T-helper 1 cell treated with Interleukin-12 subunit alpha and Interleukin-12 subunit beta and Interleukin-4 antibody, amounts not matched to agents 30 μg/mL and 1 μg/mL, for 36 hours (primary cell): ENCODE data around the gene MAP3K8.
A peak's percentile ranks its signal among the peaks of the same experiment; 100 is the strongest.
"Not testable (repeated sequence)": the region's sequence is repeated elsewhere in the genome, so short reads cannot be mapped to it uniquely, and the experiment has no call there.

ENCODE experiments used
- H3K27ac Mint-ChIP-seq: one replicate; pipeline ENCODE4 v1.8.0; 2021; ENCODE audit warnings: mild to moderate bottlenecking, mixed read lengths
- H3K27me3 Mint-ChIP-seq: one replicate; pipeline ENCODE4 v1.8.0; 2021; ENCODE audit warnings: low read depth, mixed read lengths
- H3K36me3 Mint-ChIP-seq: one replicate; pipeline ENCODE4 v1.8.0; 2021; ENCODE audit warnings: low read depth, mixed read lengths
- H3K4me1 Mint-ChIP-seq: one replicate; pipeline ENCODE4 v1.8.0; 2021; ENCODE audit warnings: low read depth, mixed read lengths
- H3K4me3 Mint-ChIP-seq: one replicate; pipeline ENCODE4 v1.8.0; 2021; ENCODE audit warnings: mild to moderate bottlenecking, moderate library complexity, mixed read lengths
- H3K9me3 Mint-ChIP-seq: one replicate; pipeline ENCODE4 v1.8.0; 2021; ENCODE audit warnings: mixed read lengths

Gene MAP3K8

DNA sequence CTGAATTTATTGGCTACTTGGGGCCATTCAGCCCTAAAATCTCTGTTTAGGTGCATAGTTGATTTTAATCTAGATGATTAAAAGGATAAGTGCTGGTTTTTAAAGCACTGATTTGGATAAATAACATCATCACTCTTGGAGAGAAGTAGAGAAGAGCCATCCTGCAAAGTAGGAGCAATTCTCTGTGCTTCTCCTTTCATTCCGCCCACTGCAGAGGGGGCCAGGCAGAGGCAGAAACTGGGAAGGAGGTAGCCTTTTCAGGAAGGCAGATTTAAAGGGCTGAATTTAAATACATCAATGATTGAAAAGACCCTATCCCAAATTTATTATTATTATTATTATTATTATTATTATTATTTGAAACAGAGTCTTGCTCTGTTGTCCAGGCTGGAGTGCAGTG lies 14.1 kb downstream of the MAP3K8 start:
- no peaks in the 10 kb centered on the region for H3K9me3 Mint-ChIP-seq
- H3K4me3 Mint-ChIP-seq = no peak overlapping the region
- H3K36me3 Mint-ChIP-seq = peaks cover 51% of the 10 kb centered on the region
- H3K27ac Mint-ChIP-seq = no peak overlapping the region
- H3K27me3 Mint-ChIP-seq = no peaks in the 10 kb centered on the region
- peaks cover 42% of the 10 kb centered on the region for H3K4me1 Mint-ChIP-seq

- peak overlapping the region; percentile 40 for H3K4me3 Mint-ChIP-seq
- H3K36me3 Mint-ChIP-seq = peaks cover 54% of the 10 kb centered on the region
- no peaks in the 10 kb centered on the region for H3K27me3 Mint-ChIP-seq
- peaks cover 42% of the 10 kb centered on the region for H3K4me1 Mint-ChIP-seq
- H3K9me3 Mint-ChIP-seq = no peaks in the 10 kb centered on the region
- H3K27ac Mint-ChIP-seq = peak overlapping the region; percentile 71
These were observed 20.0 kb downstream of the MAP3K8 start for GRCh38 chr10:30453764-30454527.

DNA sequence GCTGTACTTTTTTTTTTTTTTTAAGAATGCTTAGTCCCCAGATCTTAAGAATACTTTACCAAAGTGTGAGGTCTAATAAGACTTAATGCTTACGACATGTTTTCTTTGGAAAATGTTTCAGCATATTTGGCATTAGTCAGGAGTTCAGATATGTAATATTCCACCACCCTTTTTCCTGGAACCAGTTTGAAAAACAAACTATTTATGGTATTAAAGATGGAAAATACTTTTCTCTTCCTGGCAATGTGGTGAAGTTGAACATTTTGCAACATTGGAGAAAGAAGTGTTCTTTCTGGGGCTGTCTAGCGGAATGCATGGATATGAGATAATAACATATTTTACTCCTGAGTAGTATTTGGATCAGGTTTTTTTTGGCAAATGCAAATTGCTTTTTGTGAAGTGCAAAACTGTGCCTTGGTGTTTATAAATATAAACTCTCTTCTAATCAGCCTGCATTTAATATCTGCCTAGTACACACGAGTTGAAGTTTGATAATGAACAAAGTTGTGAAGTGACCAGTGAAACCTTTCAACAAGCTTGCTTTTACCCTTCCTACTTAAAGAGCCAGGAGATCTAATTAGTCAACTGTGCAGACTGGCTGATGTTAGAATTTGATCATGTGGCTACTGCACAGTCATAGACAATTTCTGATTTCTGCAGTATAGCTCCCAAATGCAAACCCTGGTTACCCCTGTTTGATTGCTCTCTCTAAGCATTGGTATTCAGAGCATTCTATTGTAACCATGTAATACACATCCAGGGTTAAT lies 20.9 kb downstream of the MAP3K8 start:
- Mint-ChIP-seq H3K4me1 (peaks cover 37% of the 10 kb centered on the region), H3K36me3 (peaks cover 51% of the 10 kb centered on the region), H3K4me3 (peak overlapping the region; percentile 63), H3K27me3 (no peaks in the 10 kb centered on the region), H3K9me3 (no peaks in the 10 kb centered on the region), H3K27ac (peak overlapping the region; percentile 81)

GRCh38 chr10:30455816-30456215 lies 21.8 kb downstream of the MAP3K8 start:
- Mint-ChIP-seq H3K4me3 (peak overlapping the region; percentile 36), H3K4me1 (peaks cover 37% of the 10 kb centered on the region), H3K27me3 (no peaks in the 10 kb centered on the region), H3K36me3 (peaks cover 51% of the 10 kb centered on the region), H3K9me3 (no peaks in the 10 kb centered on the region), H3K27ac (peak overlapping the region; percentile 81)

- Mint-ChIP-seq H3K4me3 (peak overlapping the region; percentile 36), H3K4me1 (peaks cover 37% of the 10 kb centered on the region), H3K27ac (peak overlapping the region; percentile 81), H3K9me3 (no peaks in the 10 kb centered on the region), H3K36me3 (peaks cover 50% of the 10 kb centered on the region), H3K27me3 (no peaks in the 10 kb centered on the region)
These were observed 22.3 kb downstream of the MAP3K8 start for GRCh38 chr10:30456266-30456665.

- Mint-ChIP-seq H3K4me1 (peaks cover 40% of the 10 kb centered on the region), H3K27ac (no peak overlapping the region), H3K36me3 (peaks cover 37% of the 10 kb centered on the region), H3K4me3 (no peak overlapping the region), H3K27me3 (no peaks in the 10 kb centered on the region), H3K9me3 (no peaks in the 10 kb centered on the region)
These were observed 25.3 kb downstream of the MAP3K8 start for GRCh38 chr10:30459283-30459682.

DNA sequence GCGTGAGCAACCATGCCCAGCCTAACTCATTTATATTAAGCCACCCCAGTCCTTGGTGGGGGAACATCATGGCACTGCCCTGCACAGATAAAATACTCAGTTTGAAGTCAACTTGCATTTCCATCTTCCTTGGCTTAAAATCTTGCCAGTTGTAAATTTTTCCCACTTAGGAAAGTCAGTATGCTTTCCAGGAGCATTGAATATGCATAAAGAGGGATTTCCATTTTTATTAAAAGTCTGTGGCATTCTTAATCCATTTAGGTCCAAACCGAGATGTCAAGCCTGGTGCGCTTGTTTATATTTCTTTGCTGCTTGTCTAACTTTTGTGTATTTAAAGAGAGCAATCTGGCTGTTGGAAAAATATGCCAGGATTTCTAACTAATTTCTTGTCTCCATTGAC lies 26.1 kb downstream of the MAP3K8 start:
- Mint-ChIP-seq H3K4me1 (peaks cover 38% of the 10 kb centered on the region), H3K9me3 (no peaks in the 10 kb centered on the region), H3K4me3 (no peak overlapping the region), H3K27ac (peak overlapping the region; percentile 6), H3K36me3 (peaks cover 31% of the 10 kb centered on the region), H3K27me3 (no peaks in the 10 kb centered on the region)

DNA sequence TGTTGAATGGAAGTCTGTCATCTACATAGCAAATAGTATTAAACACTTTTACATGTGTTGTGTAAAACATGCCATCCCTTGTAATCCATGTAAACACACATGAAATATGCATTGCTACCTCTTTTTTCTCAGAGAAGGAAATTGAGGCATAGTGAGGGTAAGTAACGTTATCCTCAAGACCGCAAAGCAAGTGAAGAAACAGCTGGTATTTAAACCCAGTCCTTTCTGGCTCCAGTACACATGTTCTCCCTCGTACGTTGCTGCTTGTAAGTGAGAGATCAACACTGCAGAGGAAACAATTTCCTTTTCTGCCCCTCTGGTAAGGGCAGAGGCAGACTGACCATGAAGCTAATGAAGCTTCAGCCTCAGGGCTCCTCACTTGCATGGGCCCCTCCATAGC lies 28.5 kb downstream of the MAP3K8 start:
- no peaks in the 10 kb centered on the region for H3K9me3 Mint-ChIP-seq
- no peaks in the 10 kb centered on the region for H3K27me3 Mint-ChIP-seq
- no peak overlapping the region for H3K27ac Mint-ChIP-seq
- peaks cover 36% of the 10 kb centered on the region for H3K4me1 Mint-ChIP-seq
- H3K36me3 Mint-ChIP-seq = peaks cover 24% of the 10 kb centered on the region
- no peak overlapping the region for H3K4me3 Mint-ChIP-seq

- H3K36me3 Mint-ChIP-seq = peaks cover 14% of the 10 kb centered on the region
- H3K27me3 Mint-ChIP-seq = no peaks in the 10 kb centered on the region
- peak overlapping the region; percentile 27 for H3K27ac Mint-ChIP-seq
- H3K4me1 Mint-ChIP-seq = peaks cover 42% of the 10 kb centered on the region
- H3K4me3 Mint-ChIP-seq = no peak overlapping the region
- H3K9me3 Mint-ChIP-seq = no peaks in the 10 kb centered on the region
These were observed 30.0 kb downstream of the MAP3K8 start for GRCh38 chr10:30463944-30464451.

GRCh38 chr10:30464675-30465074 lies 30.7 kb downstream of the MAP3K8 start:
- Mint-ChIP-seq H3K4me1 (peaks cover 45% of the 10 kb centered on the region), H3K27me3 (no peaks in the 10 kb centered on the region), H3K27ac (no peak overlapping the region), H3K36me3 (peaks cover 9% of the 10 kb centered on the region), H3K9me3 (no peaks in the 10 kb centered on the region), H3K4me3 (no peak overlapping the region)

DNA sequence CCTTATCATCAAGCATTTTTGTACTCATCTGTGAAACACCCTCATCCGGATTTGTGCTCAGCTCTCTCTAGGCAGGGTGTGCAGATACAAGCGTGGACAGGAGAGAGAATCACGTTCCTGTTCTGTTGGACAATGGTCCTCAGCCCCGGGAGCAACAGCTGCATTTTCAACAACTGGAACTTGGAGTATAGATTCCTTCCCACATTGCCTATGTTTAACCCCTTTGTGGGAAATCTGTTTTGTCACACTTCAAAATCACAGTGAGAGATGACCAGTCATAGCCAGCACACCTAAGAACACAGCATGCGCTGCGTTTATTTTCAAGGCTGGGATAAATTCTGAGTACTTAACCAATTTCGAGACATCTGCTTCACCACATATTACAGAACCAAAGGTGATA lies 32.5 kb downstream of the MAP3K8 start:
- H3K9me3 Mint-ChIP-seq = no peaks in the 10 kb centered on the region
- no peaks in the 10 kb centered on the region for H3K27me3 Mint-ChIP-seq
- peaks cover 40% of the 10 kb centered on the region for H3K4me1 Mint-ChIP-seq
- no peaks in the 10 kb centered on the region for H3K36me3 Mint-ChIP-seq
- H3K4me3 Mint-ChIP-seq = no peak overlapping the region
- no peak overlapping the region for H3K27ac Mint-ChIP-seq

- H3K4me3 Mint-ChIP-seq = no peak overlapping the region
- H3K4me1 Mint-ChIP-seq = peaks cover 39% of the 10 kb centered on the region
- no peaks in the 10 kb centered on the region for H3K36me3 Mint-ChIP-seq
- H3K27me3 Mint-ChIP-seq = no peaks in the 10 kb centered on the region
- no peaks in the 10 kb centered on the region for H3K9me3 Mint-ChIP-seq
- H3K27ac Mint-ChIP-seq = no peak overlapping the region
These were observed 33.8 kb downstream of the MAP3K8 start for GRCh38 chr10:30467651-30468338.

DNA sequence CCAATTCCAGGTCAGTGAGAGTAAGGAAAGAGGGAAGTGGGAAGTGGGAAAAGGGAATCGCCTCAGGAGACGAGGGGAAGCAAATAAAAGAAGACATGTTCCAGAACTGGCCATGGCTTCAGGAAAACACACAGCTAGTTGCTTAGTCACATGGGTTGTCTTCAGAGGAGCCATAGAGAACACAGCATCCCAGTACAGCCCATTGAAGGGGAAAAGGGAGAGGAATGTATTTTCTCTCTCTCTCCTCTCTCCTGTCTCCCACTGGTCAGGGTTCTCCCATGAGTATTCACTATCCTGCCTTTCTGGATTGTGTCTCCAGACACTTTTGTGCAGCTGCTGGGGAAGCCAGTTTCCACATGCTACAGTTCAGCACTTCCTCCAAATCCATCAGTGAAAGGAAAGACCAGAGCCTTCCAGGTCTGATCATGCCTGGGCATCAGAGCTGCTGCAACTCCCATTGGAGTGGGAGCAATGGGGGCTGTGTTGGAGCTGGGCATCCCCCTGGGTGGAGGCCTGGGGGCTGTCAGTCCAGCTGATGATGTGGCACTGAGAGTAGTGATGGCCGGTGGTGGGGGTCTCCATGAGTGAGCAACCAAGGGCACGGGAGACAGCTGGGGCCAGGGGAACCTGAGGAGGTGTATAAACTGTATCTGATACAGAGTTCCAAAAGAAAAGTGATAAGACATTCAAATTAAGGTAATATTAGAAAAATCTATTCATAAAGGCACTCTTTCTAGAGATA lies 38.6 kb downstream of the MAP3K8 start:
- Mint-ChIP-seq H3K27me3 (no peaks in the 10 kb centered on the region), H3K4me1 (peaks cover 21% of the 10 kb centered on the region), H3K36me3 (no peaks in the 10 kb centered on the region), H3K9me3 (no peaks in the 10 kb centered on the region), H3K27ac (no peak overlapping the region), H3K4me3 (no peak overlapping the region)

DNA sequence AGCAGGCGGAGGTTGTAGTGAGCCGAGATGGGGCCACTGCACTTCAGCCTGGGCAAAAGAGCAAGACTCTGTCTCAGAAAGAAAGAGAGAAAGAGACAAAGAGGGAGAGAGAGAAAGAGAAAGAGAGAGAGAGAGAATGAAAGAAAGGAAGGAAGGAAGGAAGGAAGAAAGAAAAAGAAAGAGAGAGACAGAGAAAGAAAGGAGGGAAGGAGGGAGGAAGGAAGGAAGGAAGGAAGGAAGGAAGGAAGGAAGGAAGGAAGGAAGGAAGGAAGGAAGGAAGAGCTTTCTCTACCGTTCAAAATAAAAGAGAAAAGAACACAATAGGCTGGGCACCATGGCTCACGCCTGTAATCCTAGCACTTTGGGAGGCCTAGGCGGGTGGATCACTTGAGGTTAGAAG lies 41.5 kb downstream of the MAP3K8 start:
- not testable (repeated sequence) for H3K27me3 Mint-ChIP-seq, H3K27ac Mint-ChIP-seq, H3K36me3 Mint-ChIP-seq, H3K9me3 Mint-ChIP-seq, H3K4me3 Mint-ChIP-seq
- H3K4me1 Mint-ChIP-seq = peaks cover 10% of the 10 kb centered on the region
